B cell (primary cell): ENCODE results near the gene TM2D1. TPM values are rescaled to one million over a fixed set of nuclear protein-coding genes. Genes with fewer than 3 reads are reported as not detected.

ENCODE experiments used
- ATAC-seq: fragments of 200-7000 bp; cut with Tn5 transposase; one replicate; pipeline ENCODE4 v1.10.0; 2021; ENCODE audit warnings: low read depth, mild to moderate bottlenecking, moderate number of reproducible peaks, moderate library complexity
- CTCF ChIA-PET: fragments of 350-600 bp; sonication (Branson Sonifier 250); formaldehyde crosslinking; loops from one replicate; lab custom pipeline; 2021; ENCODE audit warnings: antibody characterized with exemption, inconsistent platforms; lab: Charles Lee
- POLR2A ChIA-PET: fragments of 350-600 bp; sonication (Branson Sonifier 250); formaldehyde crosslinking; loops from one replicate; lab custom pipeline; 2021; ENCODE audit warnings: antibody characterized with exemption; lab: Charles Lee
- DNase-seq: peaks from one replicate; pipeline ENCODE4 v3.0.0; 2013
- H2AFZ ChIP-seq: 2 replicates; pipeline ENCODE4 v1.6.1; 2012; ENCODE audit warnings: mild to moderate bottlenecking, low read depth, low read length; ENCODE audit not compliant: insufficient read depth, poor library complexity, severe bottlenecking
- H3K27ac ChIP-seq, 2 donors: 1 replicate in 1 of 2; 2 replicates in 1 of 2; pipeline ENCODE4 v1.5.1; 2012 to 2013; ENCODE audit warnings: low read length in 2 of 2, mild to moderate bottlenecking in 2 of 2, moderate library complexity in 1 of 2
- H3K27me3 ChIP-seq, 4 experiments: fragments of 200-600 bp in 1 of 4; sonication (generic) in 1 of 4; replicated peaks in 1 of 4; 1 replicate in 2 of 4; 2 replicates in 2 of 4; pipeline versions ENCODE4 v1.6.1 to v1.7.0; 2013 to 2016; ENCODE audit warnings: low read length in 3 of 4, mild to moderate bottlenecking in 2 of 4, mixed read lengths in 1 of 4, moderate library complexity in 1 of 4; ENCODE audit not compliant: insufficient read depth in 4 of 4, control insufficient read depth in 3 of 4; ENCODE audit errors: control extremely low read depth in 1 of 4
- H3K36me3 ChIP-seq, 2 experiments: replicated peaks in 1 of 2; 1 replicate in 1 of 2; 2 replicates in 1 of 2; pipeline versions ENCODE4 v1.6.1 to v1.7.1; 2013; ENCODE audit warnings: low read length in 1 of 2; ENCODE audit not compliant: insufficient read depth in 2 of 2, control insufficient read depth in 1 of 2; ENCODE audit errors: control extremely low read depth in 1 of 2, extremely low read depth in 1 of 2
- H3K4me1 ChIP-seq, 2 donors: fragments of 200-600 bp in 1 of 2; sonication (generic) in 1 of 2; 1 replicate in 1 of 2; 2 replicates in 1 of 2; pipeline versions ENCODE4 v1.5.1 to v1.6.1; 2013 to 2017; ENCODE audit warnings: low read length in 2 of 2; ENCODE audit not compliant: control insufficient read depth in 2 of 2, insufficient read depth in 2 of 2
- H3K4me2 ChIP-seq: replicated peaks from 2 replicates; pipeline ENCODE3; 2012; ENCODE audit warnings: mild to moderate bottlenecking, low read depth, low read length; ENCODE audit not compliant: poor library complexity, severe bottlenecking
- H3K4me3 ChIP-seq, 5 experiments: fragments of 200-600 bp in 1 of 5; sonication (generic) in 1 of 5; 1 replicate in 3 of 5; 2 replicates in 2 of 5; pipeline versions ENCODE4 v1.5.1 to v1.7.0; 2011 to 2016; ENCODE audit warnings: low read length in 4 of 5, mild to moderate bottlenecking in 4 of 5, low read depth in 2 of 5, control low read depth in 1 of 5, moderate library complexity in 1 of 5; ENCODE audit not compliant: insufficient read depth in 1 of 5; ENCODE audit errors: control extremely low read depth in 1 of 5, extremely low read depth in 1 of 5
- H3K79me2 ChIP-seq: fragments of 200-600 bp; sonication (generic); one replicate; pipeline ENCODE4 v1.6.0; 2016; ENCODE audit warnings: low read length; ENCODE audit not compliant: control insufficient read depth, insufficient read depth
- H3K9ac ChIP-seq: fragments of 200-600 bp; sonication (generic); 2 replicates; pipeline ENCODE4 v1.6.1; 2017; ENCODE audit warnings: mild to moderate bottlenecking, low read length, moderate library complexity
- H3K9me3 ChIP-seq, 3 donors: one replicate each; pipeline versions ENCODE4 v1.6.1 to v1.7.1; 2013; ENCODE audit warnings: low read length in 2 of 3; ENCODE audit not compliant: control insufficient read depth in 2 of 3, insufficient read depth in 1 of 3; ENCODE audit errors: control extremely low read depth in 1 of 3
- H4K20me1 ChIP-seq: 2 replicates; pipeline ENCODE4 v1.6.0; 2012; ENCODE audit warnings: mild to moderate bottlenecking, low read length; ENCODE audit not compliant: insufficient read depth, control insufficient read depth, poor library complexity, severe bottlenecking
- H3K27ac Mint-ChIP-seq: one replicate; pipeline ENCODE4 v1.8.0; 2021; ENCODE audit warnings: mixed read lengths
- H3K27me3 Mint-ChIP-seq: one replicate; pipeline ENCODE4 v1.8.0; 2021; ENCODE audit warnings: mixed read lengths
- H3K4me1 Mint-ChIP-seq: one replicate; pipeline ENCODE4 v1.8.0; 2021; ENCODE audit warnings: mixed read lengths
- H3K4me3 Mint-ChIP-seq: one replicate; pipeline ENCODE4 v1.8.0; 2021; ENCODE audit warnings: mixed read lengths
- H3K9me3 Mint-ChIP-seq: one replicate; pipeline ENCODE4 v1.8.0; 2022; ENCODE audit warnings: mixed read lengths; ENCODE audit not compliant: insufficient read depth
- CTCF ChIP-seq: fragments of 200-600 bp; IDR thresholded peaks from one replicate; pipeline ENCODE4 v1.8.0; 2022; ENCODE audit warnings: antibody characterized with exemption, mild to moderate bottlenecking
- EZH2 ChIP-seq: IDR thresholded peaks from 2 replicates; pipeline ENCODE4 v1.6.1; 2012; ENCODE audit warnings: borderline replicate concordance, low read depth, mild to moderate bottlenecking, moderate library complexity, low read length; ENCODE audit not compliant: insufficient read depth, poor library complexity, severe bottlenecking
- WGBS: methylation state at CpG from one replicate; pipeline ENCODE4 v1.1.5; 2013; ENCODE audit warnings: missing lambda C conversion rate; ENCODE audit not compliant: insufficient coverage; 5-methylcytosine and 5-hydroxymethylcytosine counted together
- intact Hi-C: fragments of 100-400 bp; cut with micrococcal nuclease; formaldehyde crosslinking; loops from one replicate; pipeline ENCODE4 v1.10.0; 2022
- polyA plus RNA-seq: library from polyadenylated mRNA; depleted of rRNA; stranded (reverse); fragments of >200 nt; gene quantifications from 2 replicates; pipeline ENCODE4 v1.2.3, GENCODE V29; 2012
- total RNA-seq, 2 donors: library from RNA; stranded (reverse); fragments of 120-200 nt in 1 of 2; gene quantifications; 1 replicate in 1 of 2; 2 replicates in 1 of 2; pipeline versions ENCODE4 v1.2.3 to v1.2.4, GENCODE V29; 2013 to 2022

TM2D1 gene
- total and polyA plus RNA-seq, 2 donors (not counting 1 experiment from before 2014, with no cell fraction given), result 30.8 to 53.3 TPM

- peaks cover 9 to 13% of the 10 kb centered on the region in 2 donors for H3K4me1 ChIP-seq
- H3K36me3 ChIP-seq, result no peaks in the 10 kb centered on the region
- no peaks in the 10 kb centered on the region for H4K20me1 ChIP-seq
- Mint-ChIP-seq H3K4me1 (peaks cover 13% of the 10 kb centered on the region), H3K4me3 (peak overlapping the region; percentile 79), H3K27me3 (no peaks in the 10 kb centered on the region), H3K27ac (peak overlapping the region; percentile 71), H3K9me3 (no peaks in the 10 kb centered on the region)
- peak overlapping the region; percentile 73 for H3K9ac ChIP-seq
- H3K27me3 ChIP-seq, result no peaks in the 10 kb centered on the region
- H3K9me3 ChIP-seq, result no peaks in the 10 kb centered on the region
- TF ChIP-seq CTCF (no peak), EZH2 (no peak)
- ChIA-PET CTCF (no interaction called here), POLR2A (interaction anchor here (1.0 kb wide), 1 partner anchor 17 kb away, joined by 3 read pairs; no protein-coding TSS in a partner anchor)
- peak overlapping the region; percentile 96 for H2AFZ ChIP-seq
- H3K4me2 ChIP-seq, result peak overlapping the region; percentile 91
- H3K79me2 ChIP-seq, result no peaks in the 10 kb centered on the region
- H3K4me3 ChIP-seq, result peak overlapping the region in 4 of 5 experiments; percentile 54 to 78 (median 71)
- peak overlapping the region in 1 of 2 donors; percentile 55 for H3K27ac ChIP-seq
- peak; percentile 54 for DNase-seq
- intact Hi-C loops, result loop anchor here (1.0 to 5.0 kb wide), 2 partner anchors 18 to 694 kb away; partner anchors contain the start of genes TM2D1 and USP1
- 3% methylated on average over 74 of the region's 74 CpGs for WGBS
- ATAC-seq, result peak; percentile 76
Measured at GRCh38 chr1:61742620-61743430, 17.9 kb upstream of the TM2D1 start.
